ENCODE data around the gene CPVL. TPM values are rescaled to one million over a fixed set of nuclear protein-coding genes. Genes with fewer than 3 reads are reported as not detected.

CPVL gene
- total RNA-seq, 1 donor: 132 TPM

DNA sequence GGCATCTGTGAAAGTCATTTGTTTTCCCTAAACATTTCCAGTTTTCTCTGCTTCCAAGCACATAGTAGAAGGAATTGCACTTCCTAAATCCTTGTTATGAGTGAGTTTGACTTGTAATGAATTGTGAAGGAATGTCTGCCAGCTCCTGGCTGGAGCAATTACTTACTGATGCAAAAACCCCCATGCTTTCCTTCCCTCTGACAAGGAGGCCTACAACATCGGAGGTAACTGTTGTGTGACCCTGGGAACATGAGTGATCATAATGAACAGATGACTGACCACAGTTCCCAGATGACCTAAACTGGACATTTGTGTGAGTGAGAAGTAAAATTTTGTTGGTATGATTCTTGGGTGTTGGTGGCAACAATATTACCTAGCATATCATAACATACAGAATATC, 21.4 kb upstream of the CPVL start:
- H3K27me3 ChIP-seq (ENCODE audit: insufficient read depth, low read length): peaks cover 3% of the 10 kb centered on the region
- no peaks in the 10 kb centered on the region for H3K4me1 ChIP-seq (ENCODE audit: insufficient read depth, low read length)
- H3K9me3 ChIP-seq (ENCODE audit: low read depth, low read length): peaks cover 10% of the 10 kb centered on the region

DNA sequence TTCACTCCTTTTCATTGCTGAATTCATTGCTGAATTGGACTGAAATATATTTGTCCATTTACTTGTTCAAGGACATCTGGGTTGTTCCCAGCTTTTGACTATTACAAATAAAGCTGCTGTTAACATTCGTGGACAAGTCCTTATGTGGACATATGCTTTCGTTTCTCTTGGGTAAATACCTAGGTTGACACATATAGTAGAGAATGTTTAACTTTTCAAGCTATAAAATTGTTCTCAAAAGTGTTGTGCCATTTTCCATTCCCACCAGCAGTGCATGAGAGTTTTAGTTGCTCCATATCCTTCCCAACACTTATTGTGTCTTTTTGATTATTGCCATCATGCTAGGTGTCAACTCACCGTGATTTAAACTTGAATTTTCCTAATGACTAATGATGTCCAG, 17.5 kb upstream of the CPVL start:
- Histone ChIP-seq H3K4me1 (ENCODE audit: insufficient read depth, low read length) (no peaks in the 10 kb centered on the region), H3K9me3 (ENCODE audit: low read depth, low read length) (peaks cover 10% of the 10 kb centered on the region), H3K27me3 (ENCODE audit: insufficient read depth, low read length) (no peaks in the 10 kb centered on the region), H3K4me3 (ENCODE audit: low read length) (no peak overlapping the region)

More for the DNA sequence above, 21.4 kb upstream of the CPVL start:
- H3K4me3 ChIP-seq (ENCODE audit: low read length): no peak overlapping the region

DNA sequence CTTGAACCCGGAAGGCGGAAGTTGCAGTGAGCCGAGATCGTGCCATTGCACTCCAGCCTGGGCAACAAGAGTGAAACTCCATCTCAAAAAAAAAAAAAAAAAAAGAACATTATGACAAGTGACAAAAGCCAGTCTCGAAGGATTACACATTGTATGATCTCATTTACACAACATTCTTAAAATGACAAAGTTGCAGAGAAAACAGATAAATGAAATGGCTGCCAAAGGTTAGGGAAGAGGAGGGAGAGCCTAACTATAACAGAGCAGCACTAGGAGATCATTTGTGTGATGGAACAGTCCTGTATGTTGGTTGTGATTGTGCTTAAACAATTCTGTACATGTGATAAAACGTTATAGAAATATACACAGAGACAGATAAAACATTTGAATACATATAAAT, 16.2 kb upstream of the CPVL start:
- Histone ChIP-seq H3K4me3 (ENCODE audit: low read length) (no peak overlapping the region), H3K4me1 (ENCODE audit: insufficient read depth, low read length) (no peaks in the 10 kb centered on the region), H3K9me3 (ENCODE audit: low read depth, low read length) (peaks cover 10% of the 10 kb centered on the region), H3K27me3 (ENCODE audit: insufficient read depth, low read length) (no peaks in the 10 kb centered on the region)

DNA sequence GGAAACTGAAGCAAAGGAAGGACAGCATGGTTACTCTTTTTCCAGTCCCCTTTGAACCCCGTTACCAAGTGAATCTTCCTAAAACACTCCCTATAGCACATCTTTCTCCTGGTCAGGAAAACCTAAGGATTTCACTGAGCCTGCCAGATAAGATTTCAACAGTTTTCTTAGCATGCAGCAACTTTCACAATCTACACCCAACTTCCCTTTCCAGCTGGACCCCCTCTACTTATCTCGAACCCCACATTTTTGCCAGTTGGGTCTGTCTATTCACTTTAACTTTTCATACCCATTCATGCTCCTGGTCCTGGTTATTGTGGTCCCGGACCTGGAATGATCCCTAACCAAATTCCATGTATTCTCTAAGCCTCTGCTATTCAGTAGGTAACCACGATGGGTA, 14.9 kb upstream of the CPVL start:
- Histone ChIP-seq H3K4me3 (ENCODE audit: low read length) (no peak overlapping the region), H3K9me3 (ENCODE audit: low read depth, low read length) (peaks cover 10% of the 10 kb centered on the region), H3K27me3 (ENCODE audit: insufficient read depth, low read length) (no peaks in the 10 kb centered on the region), H3K4me1 (ENCODE audit: insufficient read depth, low read length) (peaks cover 6% of the 10 kb centered on the region)

DNA sequence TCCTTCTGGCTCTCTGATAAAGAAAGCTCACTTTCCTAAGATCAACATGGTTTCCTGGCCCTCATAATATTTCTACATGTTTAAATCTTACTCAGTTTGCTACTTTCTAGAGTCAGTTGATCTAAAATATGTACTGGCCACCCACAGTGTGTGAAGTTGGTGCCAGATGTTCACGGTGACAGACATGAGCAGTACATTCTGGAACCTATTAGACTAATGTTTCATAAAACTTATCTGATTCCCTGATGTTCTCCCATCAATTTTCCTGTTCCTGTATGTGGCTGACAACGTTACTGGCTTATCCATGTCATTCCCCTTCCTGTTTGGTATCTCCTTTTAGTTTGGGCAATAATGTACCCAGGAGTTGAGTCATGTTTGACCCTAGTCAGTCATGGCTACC, 13.7 kb upstream of the CPVL start:
- H3K4me3 ChIP-seq (ENCODE audit: low read length): no peak overlapping the region
- H3K9me3 ChIP-seq (ENCODE audit: low read depth, low read length): no peaks in the 10 kb centered on the region
- peaks cover 6% of the 10 kb centered on the region for H3K4me1 ChIP-seq (ENCODE audit: insufficient read depth, low read length)
- no peaks in the 10 kb centered on the region for H3K27me3 ChIP-seq (ENCODE audit: insufficient read depth, low read length)

DNA sequence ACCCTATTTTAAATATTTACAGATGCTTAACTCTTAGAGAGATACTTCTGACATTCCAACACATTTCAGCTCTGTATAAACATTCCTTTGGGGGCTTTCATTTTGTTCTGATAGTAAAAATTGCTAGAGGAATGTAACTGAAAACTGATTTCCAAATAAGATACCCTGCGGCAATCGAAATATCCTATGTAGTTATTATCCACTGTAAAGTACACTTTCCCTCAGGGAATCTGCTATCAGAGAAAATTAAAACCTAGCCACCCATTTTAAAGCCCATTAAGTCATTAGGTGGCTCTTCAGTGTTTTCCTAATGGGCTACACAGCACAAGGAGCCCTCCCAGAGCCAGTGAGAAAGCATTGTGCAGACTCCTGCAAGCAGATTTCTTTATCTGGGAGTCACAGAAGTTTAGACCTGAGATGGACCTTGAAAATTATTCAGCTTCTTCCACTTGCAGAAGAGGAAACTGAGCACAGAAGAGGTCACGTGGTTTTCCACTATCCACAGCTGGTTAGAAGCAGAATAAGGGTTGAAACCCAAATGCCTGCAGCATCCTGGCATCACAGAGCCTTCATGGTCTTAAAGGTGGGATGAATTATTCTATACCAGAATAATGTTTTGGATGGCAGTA, 12.6 kb upstream of the CPVL start:
- no peaks in the 10 kb centered on the region for H3K9me3 ChIP-seq (ENCODE audit: low read depth, low read length)
- no peaks in the 10 kb centered on the region for H3K27me3 ChIP-seq (ENCODE audit: insufficient read depth, low read length)
- H3K4me1 ChIP-seq (ENCODE audit: insufficient read depth, low read length): peaks cover 6% of the 10 kb centered on the region
- no peak overlapping the region for H3K4me3 ChIP-seq (ENCODE audit: low read length)

DNA sequence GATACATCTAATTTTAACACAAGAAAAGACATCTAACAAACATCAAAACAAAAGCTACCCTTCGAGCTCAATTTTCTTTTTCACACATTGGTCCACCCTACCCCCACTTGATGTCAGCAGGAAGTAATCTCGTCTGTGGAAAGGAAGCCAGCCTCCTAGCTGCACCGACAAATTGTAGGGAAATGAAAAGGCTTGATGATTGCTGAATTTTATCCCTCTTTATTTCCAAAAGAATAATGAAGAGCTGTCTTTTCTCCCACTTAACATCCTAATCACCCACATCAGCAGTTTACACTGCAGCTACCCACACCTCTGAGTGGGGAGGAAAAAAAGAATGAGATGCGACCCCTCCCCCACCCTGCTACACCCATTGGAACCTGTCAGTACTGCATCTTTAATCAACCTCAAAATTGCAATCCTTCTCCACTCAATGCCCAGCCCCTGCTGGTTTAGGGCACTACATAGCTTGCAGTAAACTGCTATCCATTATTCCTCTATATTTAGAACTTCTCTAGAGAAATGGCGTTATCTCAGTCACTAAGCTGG, 10.6 kb upstream of the CPVL start:
- Histone ChIP-seq H3K9me3 (ENCODE audit: low read depth, low read length) (no peaks in the 10 kb centered on the region), H3K4me3 (ENCODE audit: low read length) (no peak overlapping the region), H3K27me3 (ENCODE audit: insufficient read depth, low read length) (no peaks in the 10 kb centered on the region), H3K4me1 (ENCODE audit: insufficient read depth, low read length) (peaks cover 6% of the 10 kb centered on the region)

DNA sequence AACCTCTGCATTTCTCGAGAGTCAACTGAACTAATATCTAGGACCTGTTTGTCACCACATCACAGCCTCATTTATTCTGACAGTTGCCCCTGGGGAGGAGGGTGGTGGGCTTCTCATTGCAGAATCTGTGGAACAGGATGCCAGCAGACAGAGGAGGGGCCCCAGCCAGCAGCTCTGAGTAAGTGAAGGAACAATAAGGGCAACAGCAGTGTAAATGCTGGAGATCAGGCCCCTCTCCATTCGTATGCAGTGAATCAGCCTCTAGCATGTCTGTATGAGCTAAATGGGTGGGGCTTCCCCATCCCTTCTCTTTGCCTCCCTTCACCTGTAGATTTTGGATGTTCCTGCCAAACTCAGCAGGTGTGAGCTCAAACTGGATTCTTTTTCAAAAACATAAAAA, 7.7 kb upstream of the CPVL start:
- H3K27me3 ChIP-seq (ENCODE audit: insufficient read depth, low read length): no peaks in the 10 kb centered on the region

DNA sequence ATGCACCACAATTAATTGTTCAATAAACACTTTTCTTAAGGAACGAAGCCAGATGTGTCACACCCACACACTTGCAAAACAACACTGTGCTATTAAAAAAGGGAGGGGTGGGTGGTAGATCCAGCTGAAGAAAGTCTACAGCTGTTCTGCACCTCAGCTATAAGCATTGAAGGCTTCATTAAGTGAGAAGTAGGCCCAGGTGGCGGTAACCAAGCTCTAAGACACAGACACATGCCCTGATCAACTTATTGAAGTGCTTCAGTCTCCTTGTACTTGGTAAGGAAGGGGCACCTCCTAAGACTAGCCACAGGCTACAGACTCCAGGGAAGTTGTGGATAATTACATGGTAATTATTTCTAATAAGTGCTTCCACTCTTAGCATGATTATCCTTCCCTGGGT, 4.5 kb upstream of the CPVL start:
- no peaks in the 10 kb centered on the region for H3K9me3 ChIP-seq (ENCODE audit: low read depth, low read length)
- peaks cover 35% of the 10 kb centered on the region for H3K4me1 ChIP-seq (ENCODE audit: insufficient read depth, low read length)
- H3K27me3 ChIP-seq (ENCODE audit: insufficient read depth, low read length): peaks cover 11% of the 10 kb centered on the region
- no peak overlapping the region for H3K4me3 ChIP-seq (ENCODE audit: low read length)

More for the DNA sequence above, 7.7 kb upstream of the CPVL start:
- Histone ChIP-seq H3K9me3 (ENCODE audit: low read depth, low read length) (no peaks in the 10 kb centered on the region), H3K4me1 (ENCODE audit: insufficient read depth, low read length) (peaks cover 14% of the 10 kb centered on the region), H3K4me3 (ENCODE audit: low read length) (no peak overlapping the region)

DNA sequence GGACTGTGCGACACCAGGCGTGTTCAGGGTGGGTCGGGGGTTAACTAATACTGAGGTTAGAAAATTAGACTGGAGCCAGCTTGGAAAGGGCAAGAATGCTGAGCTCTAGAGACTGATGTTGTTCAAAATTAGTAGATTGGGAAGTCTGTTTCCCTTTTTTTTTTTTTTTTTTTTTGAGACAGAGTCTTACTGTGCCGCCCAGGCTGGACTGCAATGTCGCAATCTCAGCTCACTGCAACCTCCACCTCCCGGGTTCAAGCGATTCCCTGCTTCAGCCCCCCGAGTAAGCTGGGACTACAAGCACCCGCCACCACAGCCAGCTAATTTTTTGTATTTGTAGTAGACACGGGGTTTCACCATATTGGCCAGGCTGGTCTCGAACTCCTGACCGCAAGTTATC, 2.7 kb upstream of the CPVL start:
- Histone ChIP-seq H3K4me1 (ENCODE audit: insufficient read depth, low read length) (peaks cover 53% of the 10 kb centered on the region), H3K9me3 (ENCODE audit: low read depth, low read length) (no peaks in the 10 kb centered on the region), H3K4me3 (ENCODE audit: low read length) (no peak overlapping the region), H3K27me3 (ENCODE audit: insufficient read depth, low read length) (peaks cover 22% of the 10 kb centered on the region)

DNA sequence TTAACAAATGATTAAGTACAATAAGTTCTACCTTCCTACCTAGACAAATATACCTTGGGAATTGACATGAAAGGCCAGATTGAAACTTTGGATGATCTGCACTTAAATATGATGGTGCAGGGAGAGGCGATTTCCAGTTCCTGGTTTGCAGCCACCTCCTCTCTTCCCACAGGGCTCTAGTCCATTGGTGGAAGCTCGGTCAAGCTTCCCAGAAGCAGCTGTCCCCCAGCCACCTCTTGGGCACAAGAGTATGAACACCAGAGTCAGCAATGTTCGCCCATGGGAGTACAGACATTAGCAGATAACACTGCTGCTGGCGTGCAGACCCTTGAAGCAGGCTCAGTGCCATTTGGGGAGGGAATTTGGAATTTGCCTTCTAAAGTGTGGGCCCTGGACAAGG, 1.5 kb upstream of the CPVL start:
- peaks cover 66% of the 10 kb centered on the region for H3K4me1 ChIP-seq (ENCODE audit: insufficient read depth, low read length)
- no peaks in the 10 kb centered on the region for H3K9me3 ChIP-seq (ENCODE audit: low read depth, low read length)
- peak overlapping the region; percentile 54 for H3K4me3 ChIP-seq (ENCODE audit: low read length)
- peaks cover 25% of the 10 kb centered on the region for H3K27me3 ChIP-seq (ENCODE audit: insufficient read depth, low read length)

DNA sequence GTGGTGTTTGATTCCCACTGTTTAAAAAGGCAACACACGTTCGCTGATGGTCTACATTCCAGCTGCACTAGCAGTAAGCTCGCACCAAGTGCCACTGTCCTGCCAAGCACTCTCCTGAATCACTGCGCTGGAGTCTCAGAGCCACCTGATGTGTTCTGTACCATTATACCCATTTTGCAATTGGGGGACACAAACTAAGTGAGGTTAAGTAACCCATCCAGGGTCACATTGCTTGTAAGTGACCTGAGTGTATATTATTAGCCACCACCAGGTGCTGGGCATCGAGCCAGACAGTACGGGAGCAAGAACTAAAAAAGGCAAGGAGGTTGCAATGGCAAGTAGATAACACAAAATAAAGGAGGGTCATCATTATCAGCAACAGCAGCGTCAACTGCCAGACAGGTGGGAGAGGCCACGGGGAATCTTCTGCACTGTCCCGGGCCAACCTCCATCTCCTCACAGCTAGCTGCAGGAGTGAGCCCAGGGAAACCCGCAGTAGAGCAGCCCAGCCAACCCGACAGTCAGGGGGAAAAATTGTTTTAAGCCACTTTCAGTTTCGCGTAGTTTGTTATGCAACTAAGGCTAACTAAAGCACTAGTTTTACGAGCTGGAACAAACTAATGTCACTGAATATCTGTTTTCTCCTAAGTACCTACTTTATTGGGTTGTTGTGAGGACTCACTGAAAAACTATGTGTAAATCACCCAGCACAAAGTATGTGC, 712 bp upstream of the CPVL start:
- Histone ChIP-seq H3K27me3 (ENCODE audit: insufficient read depth, low read length) (peaks cover 25% of the 10 kb centered on the region), H3K4me3 (ENCODE audit: low read length) (peak overlapping the region; percentile 54), H3K4me1 (ENCODE audit: insufficient read depth, low read length) (peaks cover 73% of the 10 kb centered on the region), H3K9me3 (ENCODE audit: low read depth, low read length) (no peaks in the 10 kb centered on the region)

DNA sequence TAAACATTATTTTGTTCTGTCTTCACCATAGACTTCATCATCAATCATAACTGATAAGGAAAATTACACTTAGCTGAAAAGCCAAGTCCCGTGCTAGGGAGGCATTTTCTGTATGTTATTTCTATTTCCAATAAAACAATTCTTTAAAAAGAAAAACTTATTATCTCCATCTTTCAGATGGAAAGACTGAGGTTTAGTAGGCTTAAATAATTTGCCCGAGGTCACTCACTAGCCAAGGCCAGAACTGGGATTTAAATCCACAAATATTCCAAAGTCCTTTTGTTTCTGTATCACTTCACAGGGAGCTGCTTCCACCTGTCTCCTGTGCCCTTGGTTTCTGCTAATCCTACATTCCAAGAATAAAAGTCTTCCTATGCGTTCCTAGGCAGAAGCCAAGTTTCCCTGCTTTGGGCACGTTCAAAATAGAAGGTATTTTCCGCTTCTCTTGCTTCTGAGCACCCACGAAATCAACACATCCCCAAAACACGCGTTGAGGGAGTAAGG, 732 bp downstream of the CPVL start:
- Histone ChIP-seq H3K27me3 (ENCODE audit: insufficient read depth, low read length) (peaks cover 25% of the 10 kb centered on the region), H3K9me3 (ENCODE audit: low read depth, low read length) (no peaks in the 10 kb centered on the region), H3K4me3 (ENCODE audit: low read length) (peak overlapping the region; percentile 54), H3K4me1 (ENCODE audit: insufficient read depth, low read length) (peaks cover 88% of the 10 kb centered on the region)

DNA sequence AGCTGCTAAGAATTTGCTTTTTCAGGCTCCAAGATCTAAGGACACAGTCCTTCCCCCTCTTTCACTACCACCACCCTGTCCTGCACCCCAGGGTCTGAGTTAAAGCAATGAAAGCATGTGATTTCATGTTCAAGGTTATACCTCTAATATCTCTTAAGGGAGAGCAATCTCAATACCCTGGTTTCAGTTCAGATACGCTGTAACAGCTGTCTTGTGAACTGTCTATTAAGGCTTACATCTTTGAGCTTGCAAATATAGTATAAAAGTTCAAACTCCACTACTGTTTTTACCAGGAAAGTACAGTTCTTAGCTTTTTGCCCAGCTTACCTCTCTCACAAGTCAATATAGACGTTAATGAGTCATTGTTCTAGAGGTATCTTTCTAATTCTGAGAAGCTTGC, 2.6 kb downstream of the CPVL start:
- H3K4me1 ChIP-seq (ENCODE audit: insufficient read depth, low read length): peaks cover 96% of the 10 kb centered on the region
- no peak overlapping the region for H3K4me3 ChIP-seq (ENCODE audit: low read length)
- peaks cover 25% of the 10 kb centered on the region for H3K27me3 ChIP-seq (ENCODE audit: insufficient read depth, low read length)
- no peaks in the 10 kb centered on the region for H3K9me3 ChIP-seq (ENCODE audit: low read depth, low read length)

DNA sequence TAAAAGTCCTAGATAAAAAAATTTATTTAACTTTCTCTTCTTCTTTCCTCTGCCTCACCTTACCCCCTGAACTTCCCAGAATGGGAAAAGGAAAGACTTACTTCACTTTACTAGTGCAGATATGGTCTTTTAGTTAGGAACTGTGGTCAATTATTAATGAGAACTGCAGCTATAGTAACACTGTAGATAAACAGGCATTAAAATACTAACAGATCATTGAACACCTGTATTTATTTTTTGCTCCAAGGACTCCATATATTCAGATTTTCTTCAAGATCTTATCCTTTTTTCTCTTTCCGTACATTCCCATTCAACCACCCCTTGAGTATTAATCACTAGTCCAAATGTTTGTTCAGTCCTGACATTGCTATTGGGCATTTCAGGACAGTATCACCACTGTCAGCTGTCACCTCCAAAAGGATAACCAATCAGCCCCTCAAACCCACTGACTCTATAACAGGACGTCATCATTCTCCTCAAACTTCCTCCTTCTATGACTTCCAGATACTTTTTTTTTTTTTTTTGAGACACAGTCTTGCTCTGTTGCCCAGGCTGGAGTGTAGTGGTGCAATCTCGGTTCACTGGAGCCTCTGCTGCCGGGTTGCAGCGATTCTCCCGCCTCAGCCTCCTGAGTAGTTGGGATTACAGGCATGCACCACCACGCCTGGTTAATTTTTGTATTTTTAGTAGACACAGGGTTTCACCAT, 4.2 kb downstream of the CPVL start:
- Histone ChIP-seq H3K4me1 (ENCODE audit: insufficient read depth, low read length) (peaks cover 98% of the 10 kb centered on the region), H3K4me3 (ENCODE audit: low read length) (no peak overlapping the region), H3K27me3 (ENCODE audit: insufficient read depth, low read length) (peaks cover 25% of the 10 kb centered on the region), H3K9me3 (ENCODE audit: low read depth, low read length) (no peaks in the 10 kb centered on the region)
